Measurements from ENCODE around the gene FBXW11. TPM values are rescaled to one million over a fixed set of nuclear protein-coding genes. Genes with fewer than 3 reads are reported as not detected.

The FBXW11 gene
- total RNA-seq, 2 experiments from 2014 or later: 47.2 to 47.4 TPM

DNA sequence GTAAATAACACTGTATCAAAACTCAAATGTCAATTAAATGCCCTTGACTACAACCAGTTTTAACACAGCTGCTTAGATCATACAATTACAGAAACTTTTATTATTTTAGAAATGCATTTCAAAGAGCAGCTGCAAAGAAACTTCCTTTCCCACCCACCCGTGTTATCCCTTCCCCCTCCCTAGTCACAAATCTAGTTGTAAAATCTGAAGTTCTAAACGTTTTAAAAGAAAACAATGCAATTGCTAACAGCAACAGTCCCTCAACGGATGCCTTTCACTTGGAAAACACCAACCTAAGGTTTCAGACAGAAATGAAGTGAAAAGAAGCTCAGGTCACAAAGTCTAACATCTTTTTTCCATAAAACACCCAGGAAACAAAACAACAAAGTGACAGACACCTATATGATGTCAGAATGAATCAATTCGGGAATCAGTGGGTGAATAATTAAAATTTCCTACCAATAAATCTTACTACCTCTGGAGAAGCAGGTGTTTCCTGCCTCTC is 100.3 kb downstream of the FBXW11 start:
- Mint-ChIP-seq H3K4me3 (no peak overlapping the region), H3K9me3 (no peaks in the 10 kb centered on the region), H3K4me1 (ENCODE audit: low read depth) (peaks cover 46% of the 10 kb centered on the region), H3K27me3 (no peaks in the 10 kb centered on the region), H3K27ac (peak overlapping the region; percentile 73), H3K36me3 (peaks cover 4% of the 10 kb centered on the region)
- no peak for DNase-seq
- CTCF ChIA-PET: interaction anchor here (0.7 to 4.2 kb wide), 7 partner anchors 15 to 487 kb away, joined by 3 to 25 read pairs (median 6); partner anchors contain the start of genes FBXW11, FGF18 and STK10
- POLR2A ChIA-PET: interaction anchor here (0.7 to 1.8 kb wide), 7 partner anchors 55 to 487 kb away, joined by 3 to 10 read pairs (median 3); no protein-coding TSS in a partner anchor
- intact Hi-C loops (cut with micrococcal nuclease): loop anchor here (1.0 to 5.0 kb wide), 3 partner anchors 9 to 318 kb away; partner anchors contain the start of gene STK10

GRCh38 chr5:171904886-171905285 is 101.6 kb downstream of the FBXW11 start:
- intact Hi-C loops (cut with micrococcal nuclease): loop anchor here (5.0 kb wide), 1 partner anchor 282 kb away; the partner anchor contains the start of gene STK10
- DNase-seq: no peak
- Mint-ChIP-seq H3K9me3 (no peaks in the 10 kb centered on the region), H3K27me3 (no peaks in the 10 kb centered on the region), H3K4me3 (no peak overlapping the region), H3K36me3 (peaks cover 4% of the 10 kb centered on the region), H3K4me1 (ENCODE audit: low read depth) (peaks cover 45% of the 10 kb centered on the region), H3K27ac (no peak overlapping the region)
- POLR2A ChIA-PET: no interaction called here
- CTCF ChIA-PET: no interaction called here

DNA sequence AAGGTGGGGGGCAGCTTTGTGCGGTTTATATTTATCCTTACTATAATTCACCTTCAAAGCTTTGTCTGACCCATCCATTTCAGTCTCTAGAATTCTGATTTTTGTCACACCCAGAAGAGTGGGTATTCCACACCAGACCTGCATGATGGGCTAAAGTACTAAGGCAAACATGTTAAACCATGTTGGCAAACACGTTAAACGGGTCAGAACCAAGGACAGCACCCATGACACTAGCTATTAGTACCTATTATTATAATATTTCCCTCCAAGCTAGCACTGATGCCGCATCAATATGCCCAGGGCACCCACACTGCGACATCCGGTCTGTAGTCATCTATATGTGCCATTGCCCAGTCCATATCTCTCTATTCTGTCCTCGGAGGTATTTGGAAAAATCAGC is 104.7 kb downstream of the FBXW11 start:
- Mint-ChIP-seq H3K36me3 (peaks cover 10% of the 10 kb centered on the region), H3K4me3 (no peak overlapping the region), H3K9me3 (no peaks in the 10 kb centered on the region), H3K27ac (no peak overlapping the region), H3K27me3 (no peaks in the 10 kb centered on the region), H3K4me1 (ENCODE audit: low read depth) (peaks cover 41% of the 10 kb centered on the region)
- CTCF ChIA-PET: interaction anchor here (1.0 to 1.5 kb wide), 3 partner anchors 9 to 483 kb away, joined by 3 to 5 read pairs (median 4); partner anchors contain the start of gene FGF18
- POLR2A ChIA-PET: no interaction called here
- no peak for DNase-seq
- intact Hi-C loops (cut with micrococcal nuclease): no loop called here

- intact Hi-C loops (cut with micrococcal nuclease): no loop called here
Measured at GRCh38 chr5:171899792-171900191, 106.6 kb downstream of the FBXW11 start.

DNA sequence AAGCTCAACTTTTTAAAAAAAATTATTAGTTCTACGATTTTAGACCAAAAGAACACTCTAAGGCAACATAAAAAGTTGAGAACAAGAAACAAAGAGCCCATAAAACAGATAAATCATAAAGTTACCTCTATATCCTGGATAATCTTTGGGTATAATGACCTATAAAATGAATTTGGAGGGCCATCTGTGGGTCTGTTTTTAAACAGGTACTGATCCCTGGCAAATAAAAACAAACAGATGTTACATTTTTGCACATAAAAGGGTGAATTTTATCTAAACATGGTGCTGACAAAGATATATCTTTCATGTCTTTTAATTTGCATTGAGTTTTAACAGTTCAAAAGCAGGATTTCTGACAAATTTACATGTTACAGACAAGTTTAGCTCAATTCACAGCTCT is 107.6 kb downstream of the FBXW11 start:
- no peaks in the 10 kb centered on the region for H3K9me3 Mint-ChIP-seq
- CTCF ChIA-PET: interaction anchor here (1.0 to 1.5 kb wide), 5 partner anchors 9 to 287 kb away, joined by 3 to 7 read pairs (median 4); no protein-coding TSS in a partner anchor
- DNase-seq: no peak
- no peak overlapping the region for H3K27ac Mint-ChIP-seq
- intact Hi-C loops (cut with micrococcal nuclease): no loop called here
- peaks cover 23% of the 10 kb centered on the region for H3K4me1 Mint-ChIP-seq (ENCODE audit: low read depth)
- H3K4me3 Mint-ChIP-seq: no peak overlapping the region
- no peaks in the 10 kb centered on the region for H3K27me3 Mint-ChIP-seq
- POLR2A ChIA-PET: no interaction called here
- H3K36me3 Mint-ChIP-seq: peaks cover 13% of the 10 kb centered on the region

More at GRCh38 chr5:171899792-171900191, 106.6 kb downstream of the FBXW11 start:
- H3K36me3 Mint-ChIP-seq: peaks cover 13% of the 10 kb centered on the region
- no peak for DNase-seq
- ChIA-PET CTCF (interaction anchor here (1.0 to 1.5 kb wide), 6 partner anchors 9 to 286 kb away, joined by 3 to 7 read pairs (median 4); no protein-coding TSS in a partner anchor), POLR2A (no interaction called here)
- H3K9me3 Mint-ChIP-seq: no peaks in the 10 kb centered on the region
- no peaks in the 10 kb centered on the region for H3K27me3 Mint-ChIP-seq
- H3K4me3 Mint-ChIP-seq: no peak overlapping the region
- no peak overlapping the region for H3K27ac Mint-ChIP-seq
- H3K4me1 Mint-ChIP-seq (ENCODE audit: low read depth): peaks cover 25% of the 10 kb centered on the region

DNA sequence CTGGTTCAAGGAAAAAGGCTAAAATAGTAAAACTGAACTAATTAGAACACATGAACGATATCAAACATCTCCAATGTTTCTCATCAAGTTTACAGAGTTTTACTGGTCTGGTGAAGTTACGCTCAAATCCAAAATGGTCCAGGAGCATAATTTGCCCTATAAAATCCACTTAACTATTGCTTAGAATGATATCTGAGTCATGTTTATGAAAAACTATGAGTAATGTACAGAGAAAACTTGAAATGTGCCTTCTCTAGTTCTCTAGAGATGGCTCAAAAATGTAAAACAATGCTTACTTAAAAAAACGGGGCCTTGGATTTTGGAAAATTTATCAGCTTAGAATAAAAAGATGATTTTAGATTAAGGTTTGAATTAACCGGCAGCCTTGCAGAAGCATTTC is 108.1 kb downstream of the FBXW11 start:
- no peaks in the 10 kb centered on the region for H3K27me3 Mint-ChIP-seq
- ChIA-PET POLR2A (no interaction called here), CTCF (interaction anchor here (1.5 kb wide), 1 partner anchor 288 kb away, joined by 3 read pairs; no protein-coding TSS in a partner anchor)
- DNase-seq: no peak
- no peak overlapping the region for H3K4me3 Mint-ChIP-seq
- H3K4me1 Mint-ChIP-seq (ENCODE audit: low read depth): peaks cover 21% of the 10 kb centered on the region
- H3K36me3 Mint-ChIP-seq: peaks cover 14% of the 10 kb centered on the region
- intact Hi-C loops (cut with micrococcal nuclease): no loop called here
- H3K9me3 Mint-ChIP-seq: no peaks in the 10 kb centered on the region
- no peak overlapping the region for H3K27ac Mint-ChIP-seq

DNA sequence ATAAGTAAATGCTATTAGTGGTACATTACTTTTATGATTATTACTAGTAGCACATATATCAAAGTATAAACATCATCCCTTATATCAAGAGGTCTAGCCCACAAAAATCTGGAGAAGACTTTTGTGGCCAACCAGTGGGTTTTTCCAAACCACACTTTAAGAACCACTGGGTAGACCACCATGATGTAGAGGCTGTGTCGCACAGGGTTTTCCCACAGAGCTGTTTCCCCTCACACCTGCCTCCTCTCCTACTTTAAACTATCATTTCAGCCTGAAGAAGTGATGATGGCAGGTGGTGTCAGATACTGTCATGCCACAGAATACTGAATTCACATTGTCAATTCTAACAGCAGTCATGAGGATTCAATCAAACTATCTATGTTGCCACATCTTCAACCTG is 109.2 kb downstream of the FBXW11 start:
- CTCF ChIA-PET: no interaction called here

DNA sequence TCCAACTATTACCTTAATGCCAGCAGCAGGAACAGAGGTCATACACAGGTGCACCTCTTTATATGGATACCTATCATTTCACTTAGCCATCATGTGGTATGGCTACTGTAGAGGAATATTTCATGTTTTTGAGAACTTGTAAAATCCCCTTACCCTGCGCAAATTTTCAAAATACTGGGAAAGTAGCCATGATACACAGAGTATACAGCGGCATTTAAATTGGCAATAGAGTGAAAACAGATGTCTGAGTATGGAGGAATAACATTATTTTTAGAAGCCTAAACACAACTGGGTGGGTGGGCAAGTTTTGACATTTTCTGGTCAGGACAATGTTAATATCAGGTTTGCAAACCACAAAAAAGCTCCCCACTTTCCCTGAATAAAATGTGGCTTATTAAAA is 111.4 kb downstream of the FBXW11 start:
- no peak for DNase-seq
- intact Hi-C loops (cut with micrococcal nuclease): no loop called here
- Mint-ChIP-seq H3K36me3 (peaks cover 27% of the 10 kb centered on the region), H3K9me3 (no peaks in the 10 kb centered on the region), H3K4me1 (ENCODE audit: low read depth) (peaks cover 20% of the 10 kb centered on the region), H3K27ac (no peak overlapping the region), H3K27me3 (no peaks in the 10 kb centered on the region), H3K4me3 (no peak overlapping the region)
- ChIA-PET POLR2A (no interaction called here), CTCF (no interaction called here)

More for the DNA sequence above, 109.2 kb downstream of the FBXW11 start:
- peaks cover 20% of the 10 kb centered on the region for H3K4me1 Mint-ChIP-seq (ENCODE audit: low read depth)
- H3K27me3 Mint-ChIP-seq: no peaks in the 10 kb centered on the region
- no peaks in the 10 kb centered on the region for H3K9me3 Mint-ChIP-seq
- DNase-seq: peak; percentile 21
- H3K27ac Mint-ChIP-seq: no peak overlapping the region
- no peak overlapping the region for H3K4me3 Mint-ChIP-seq
- POLR2A ChIA-PET: no interaction called here
- intact Hi-C loops (cut with micrococcal nuclease): loop anchor here (1.0 kb wide), 1 partner anchor 9 kb away; no protein-coding TSS in a partner anchor
- H3K36me3 Mint-ChIP-seq: peaks cover 16% of the 10 kb centered on the region

- Mint-ChIP-seq H3K4me1 (ENCODE audit: low read depth) (peaks cover 18% of the 10 kb centered on the region), H3K27ac (no peak overlapping the region), H3K36me3 (peaks cover 34% of the 10 kb centered on the region), H3K9me3 (no peaks in the 10 kb centered on the region), H3K27me3 (no peaks in the 10 kb centered on the region), H3K4me3 (no peak overlapping the region)
- ChIA-PET CTCF (interaction anchor here (0.6 to 1.8 kb wide), 3 partner anchors 8 to 14 kb away, joined by 3 to 6 read pairs (median 5); no protein-coding TSS in a partner anchor), POLR2A (no interaction called here)
- intact Hi-C loops (cut with micrococcal nuclease): no loop called here
- peak; percentile 13 for DNase-seq
Measured at GRCh38 chr5:171893290-171893886, 113.0 kb downstream of the FBXW11 start.

GRCh38 chr5:171891595-171891994 is 114.8 kb downstream of the FBXW11 start:
- intact Hi-C loops (cut with micrococcal nuclease): no loop called here
- POLR2A ChIA-PET: no interaction called here
- H3K27me3 Mint-ChIP-seq: no peaks in the 10 kb centered on the region
- no peak overlapping the region for H3K4me3 Mint-ChIP-seq
- CTCF ChIA-PET: interaction anchor here (1.8 kb wide), 1 partner anchor 16 kb away, joined by 6 read pairs; no protein-coding TSS in a partner anchor
- H3K4me1 Mint-ChIP-seq (ENCODE audit: low read depth): peaks cover 6% of the 10 kb centered on the region
- DNase-seq: no peak
- no peak overlapping the region for H3K27ac Mint-ChIP-seq
- peaks cover 36% of the 10 kb centered on the region for H3K36me3 Mint-ChIP-seq
- H3K9me3 Mint-ChIP-seq: no peaks in the 10 kb centered on the region

GRCh38 chr5:171891150-171891549 is 115.3 kb downstream of the FBXW11 start:
- H3K9me3 Mint-ChIP-seq: no peaks in the 10 kb centered on the region
- no peak for DNase-seq
- ChIA-PET POLR2A (no interaction called here), CTCF (no interaction called here)
- peaks cover 5% of the 10 kb centered on the region for H3K4me1 Mint-ChIP-seq (ENCODE audit: low read depth)
- H3K27me3 Mint-ChIP-seq: no peaks in the 10 kb centered on the region
- peaks cover 36% of the 10 kb centered on the region for H3K36me3 Mint-ChIP-seq
- intact Hi-C loops (cut with micrococcal nuclease): no loop called here
- H3K27ac Mint-ChIP-seq: no peak overlapping the region
- no peak overlapping the region for H3K4me3 Mint-ChIP-seq

DNA sequence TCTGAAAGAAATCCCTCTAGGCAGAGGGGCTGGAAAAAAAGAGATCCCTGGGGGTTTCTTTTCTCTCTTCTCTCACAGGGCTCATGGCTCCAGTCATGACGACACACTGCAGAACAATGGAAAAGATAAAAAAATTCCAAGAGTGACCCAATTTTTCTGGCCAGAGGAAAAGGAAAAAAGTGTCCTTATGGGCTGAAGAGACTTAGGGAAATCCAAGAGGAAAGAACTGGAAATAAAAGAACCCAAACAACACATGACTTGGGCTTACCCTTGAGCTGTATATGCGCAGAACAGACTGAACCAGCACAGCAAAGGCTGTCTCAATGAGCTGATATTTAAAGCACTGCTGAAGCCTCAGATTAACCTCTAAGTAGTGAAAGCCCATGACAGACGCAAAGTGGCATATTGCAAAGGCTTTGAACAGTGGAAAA is 118.4 kb downstream of the FBXW11 start:
- Mint-ChIP-seq H3K4me1 (ENCODE audit: low read depth) (peaks cover 7% of the 10 kb centered on the region), H3K27me3 (no peaks in the 10 kb centered on the region), H3K4me3 (no peak overlapping the region), H3K9me3 (no peaks in the 10 kb centered on the region), H3K27ac (no peak overlapping the region), H3K36me3 (peaks cover 55% of the 10 kb centered on the region)
- intact Hi-C loops (cut with micrococcal nuclease): no loop called here
- CTCF ChIA-PET: no interaction called here
- POLR2A ChIA-PET: interaction anchor here (0.7 kb wide), 1 partner anchor 467 kb away, joined by 3 read pairs; no protein-coding TSS in a partner anchor
- no peak for DNase-seq
